ENCODE data around the gene TRIM63.

- TF ChIP-seq CTCF (conservative IDR thresholded peaks at IDR 0.05; ENCODE audit: low read length) (no peak), EZH2phosphoT487 (IDR thresholded peaks at IDR 0.05; ENCODE audit: borderline replicate concordance, low read depth, low read length) (no peak)
Measured at GRCh38 chr1:26023826-26024225, 43.6 kb downstream of the TRIM63 start.

Data from OCI-LY7 (cell line).